NAMALWA (cell line): ENCODE results near the gene ZNF362.

Experiments
- DNase-seq: peaks from one replicate; pipeline ENCODE4 v3.0.0-alpha.2; 2015; ENCODE audit warnings: low spot score

Gene ZNF362

GRCh38 chr1:33268927-33269610 lies 12.8 kb downstream of the ZNF362 start:
- DNase-seq: no peak

GRCh38 chr1:33269621-33270020 lies 13.3 kb downstream of the ZNF362 start:
- no peak for DNase-seq

DNA sequence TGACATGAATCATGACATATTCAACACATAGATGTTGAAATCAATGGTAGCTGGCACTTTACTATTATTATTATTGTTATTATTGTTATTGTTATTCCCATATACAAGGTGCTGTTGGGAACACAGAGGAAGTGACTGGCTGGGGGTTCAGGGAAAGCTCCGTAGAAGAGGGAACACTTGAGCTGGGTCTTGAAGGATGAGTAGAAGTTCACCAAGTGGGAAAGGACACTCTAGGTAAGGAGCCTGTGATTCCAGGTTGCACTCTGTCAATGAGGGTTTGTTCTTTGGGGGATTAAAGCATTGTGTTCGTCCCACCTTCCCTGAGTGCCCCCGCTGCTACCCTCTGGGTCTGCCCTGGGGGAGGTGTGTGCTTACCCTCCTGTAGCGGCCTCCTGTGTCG lies 14.1 kb downstream of the ZNF362 start:
- no peak for DNase-seq

DNA sequence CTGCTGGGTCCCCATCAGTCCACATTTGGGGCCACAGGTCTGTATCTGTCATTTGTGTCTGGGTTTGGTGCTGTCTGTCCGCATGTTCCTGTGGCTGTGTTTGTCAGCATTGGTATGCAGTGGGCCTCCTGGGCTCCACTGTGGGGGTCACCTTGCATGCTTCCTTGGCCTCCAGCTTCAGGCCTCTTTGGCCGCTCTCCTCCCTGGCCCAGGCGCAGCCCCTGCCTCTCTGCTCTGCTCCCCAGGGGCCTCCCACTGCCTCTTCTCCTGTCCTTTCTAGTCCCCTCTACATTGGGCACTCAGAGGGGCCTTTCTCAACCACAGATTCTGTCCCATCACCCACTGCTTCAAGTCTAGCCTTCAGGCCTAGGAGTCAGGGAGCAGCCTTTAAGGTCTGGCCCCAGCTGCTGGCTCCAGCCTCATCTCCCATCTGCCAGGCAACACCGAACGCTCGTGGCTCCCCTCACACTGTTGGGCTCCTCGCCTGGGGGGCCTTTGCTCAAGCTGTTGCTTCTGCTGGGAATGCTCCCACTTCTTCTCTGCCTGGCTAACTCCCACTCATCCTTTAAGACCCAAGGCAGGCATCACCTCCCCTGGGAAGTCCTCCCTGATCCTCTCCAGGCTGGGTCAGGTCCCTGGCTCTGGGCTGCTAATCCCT lies 14.6 kb downstream of the ZNF362 start:
- DNase-seq: no peak

DNA sequence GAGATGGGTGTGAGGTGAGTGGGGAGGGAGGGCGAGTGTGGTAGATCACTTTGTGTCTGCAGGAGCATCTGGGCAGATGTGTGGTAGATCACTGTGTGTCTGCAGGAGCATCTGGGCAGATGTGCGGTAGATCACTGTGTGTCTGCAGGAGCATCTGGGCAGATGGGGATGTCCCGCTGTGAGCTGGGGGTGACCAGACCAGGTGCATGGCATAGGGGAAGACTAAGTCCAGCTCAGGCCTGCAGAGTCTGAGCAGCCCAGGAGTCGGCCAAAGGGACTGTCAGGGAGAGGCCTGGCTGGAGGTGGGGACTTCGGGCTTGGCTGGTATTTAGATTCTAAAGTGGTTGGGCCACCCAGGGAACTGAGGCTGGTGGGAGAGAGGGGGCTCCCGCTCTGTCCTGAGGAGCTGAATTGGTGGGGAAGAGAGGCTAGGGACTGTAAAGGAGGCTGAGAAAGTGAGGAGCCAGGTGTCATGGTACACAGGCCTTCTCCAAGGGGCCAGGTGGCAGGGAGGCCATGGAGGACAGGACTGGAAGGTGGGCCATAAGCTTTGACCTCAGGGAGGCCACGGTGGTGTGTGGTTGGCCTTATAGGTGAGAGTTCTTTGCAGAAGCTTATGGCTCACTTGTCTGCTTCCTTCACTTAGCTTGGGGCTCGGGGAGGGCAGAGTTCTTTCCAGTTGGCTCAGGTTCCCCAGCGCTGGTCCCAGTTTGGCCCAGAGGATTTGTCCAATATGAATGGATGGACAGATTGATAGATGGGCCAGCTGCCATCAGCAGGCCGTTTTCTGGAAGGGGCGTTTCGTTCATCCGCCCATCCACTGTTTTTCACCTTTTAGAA lies 15.6 kb downstream of the ZNF362 start:
- no peak for DNase-seq

DNA sequence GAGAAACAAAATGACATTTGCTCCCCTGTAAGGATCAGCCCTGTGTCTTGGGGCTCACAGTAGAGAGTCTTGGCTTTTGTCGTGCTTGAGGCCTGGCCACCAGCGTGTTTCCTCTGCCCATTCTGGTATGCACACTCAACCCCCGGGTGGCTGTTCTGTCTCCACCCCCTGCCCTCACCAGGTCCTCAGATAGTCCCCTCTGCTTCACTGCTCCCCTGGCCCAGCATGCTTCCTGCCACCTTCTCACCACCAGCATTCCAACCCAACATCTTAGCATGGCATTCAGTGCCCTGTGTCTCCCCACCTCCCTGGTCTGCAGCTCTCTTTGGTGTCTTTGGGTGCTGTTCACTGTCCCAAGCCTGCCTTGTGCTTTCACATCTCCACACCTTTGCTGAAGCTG lies 16.2 kb downstream of the ZNF362 start:
- DNase-seq: no peak

- DNase-seq: no peak
Measured at GRCh38 chr1:33272930-33273329, 16.6 kb downstream of the ZNF362 start.

DNA sequence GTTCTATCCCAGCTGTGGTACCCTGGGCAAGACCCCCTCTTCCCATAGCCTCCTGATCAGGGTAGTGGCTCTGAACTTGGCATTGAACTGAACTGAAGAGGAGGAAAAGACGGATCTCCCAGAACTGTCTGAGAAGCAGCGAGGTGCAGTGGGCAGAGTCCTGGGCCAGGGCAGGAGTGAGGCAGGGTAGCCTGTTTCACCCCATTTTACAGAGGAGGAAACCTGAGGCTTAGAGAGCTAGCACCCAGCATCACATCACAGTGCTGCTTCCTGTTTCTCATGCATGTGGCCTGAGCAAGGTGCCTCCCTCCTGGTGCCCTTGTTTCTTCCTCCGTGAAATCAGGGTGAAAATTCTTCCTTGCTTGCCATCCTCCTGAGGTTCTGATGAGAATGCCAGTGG lies 17.1 kb downstream of the ZNF362 start:
- no peak for DNase-seq

DNA sequence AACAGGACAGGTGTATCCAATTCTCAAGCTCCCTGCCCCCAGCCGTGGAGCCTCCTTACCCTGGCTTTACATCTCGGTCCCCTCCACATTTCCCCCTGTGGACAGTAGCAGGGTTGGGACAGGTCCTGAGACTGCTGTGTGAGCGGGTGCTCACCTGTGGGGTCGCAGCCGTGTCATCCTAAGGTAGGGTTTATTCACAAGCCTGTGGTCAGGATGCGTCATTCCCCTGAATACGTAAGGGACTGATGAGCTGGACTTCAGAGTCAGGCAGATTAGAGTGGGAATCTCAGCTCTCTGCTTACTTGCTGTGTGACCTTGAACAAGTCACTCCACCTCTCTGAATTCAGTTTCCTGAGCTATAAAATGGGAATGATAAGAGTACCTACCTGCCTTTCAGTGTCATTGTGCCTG lies 17.7 kb downstream of the ZNF362 start:
- no peak for DNase-seq

DNA sequence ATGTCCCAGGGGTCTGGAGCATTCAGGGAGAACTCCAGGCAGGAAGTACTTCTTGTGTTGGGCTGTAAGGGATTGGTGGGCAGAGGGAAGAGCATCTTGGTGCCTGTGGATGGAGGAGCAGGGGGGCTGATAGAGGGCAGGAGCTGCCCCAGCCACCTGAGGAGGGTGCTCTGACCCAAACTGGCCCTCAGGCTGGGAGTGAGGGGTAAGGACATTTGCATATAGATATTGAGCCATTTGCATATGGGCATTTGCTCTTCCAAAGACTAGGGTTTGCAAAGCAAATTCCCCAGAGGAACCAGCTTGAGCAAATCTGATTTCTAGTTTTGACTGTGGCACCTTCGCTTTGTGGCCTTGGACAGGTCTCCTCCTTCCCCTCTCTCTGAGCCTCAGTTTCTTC lies 18.2 kb downstream of the ZNF362 start:
- DNase-seq: no peak

GRCh38 chr1:33275195-33275594 lies 18.9 kb downstream of the ZNF362 start:
- DNase-seq: no peak

- no peak for DNase-seq
Measured at GRCh38 chr1:33275706-33276572, 19.6 kb downstream of the ZNF362 start.

- no peak for DNase-seq
Measured at GRCh38 chr1:33276573-33277298, 20.4 kb downstream of the ZNF362 start.

GRCh38 chr1:33277488-33278084 lies 21.3 kb downstream of the ZNF362 start:
- no peak for DNase-seq

DNA sequence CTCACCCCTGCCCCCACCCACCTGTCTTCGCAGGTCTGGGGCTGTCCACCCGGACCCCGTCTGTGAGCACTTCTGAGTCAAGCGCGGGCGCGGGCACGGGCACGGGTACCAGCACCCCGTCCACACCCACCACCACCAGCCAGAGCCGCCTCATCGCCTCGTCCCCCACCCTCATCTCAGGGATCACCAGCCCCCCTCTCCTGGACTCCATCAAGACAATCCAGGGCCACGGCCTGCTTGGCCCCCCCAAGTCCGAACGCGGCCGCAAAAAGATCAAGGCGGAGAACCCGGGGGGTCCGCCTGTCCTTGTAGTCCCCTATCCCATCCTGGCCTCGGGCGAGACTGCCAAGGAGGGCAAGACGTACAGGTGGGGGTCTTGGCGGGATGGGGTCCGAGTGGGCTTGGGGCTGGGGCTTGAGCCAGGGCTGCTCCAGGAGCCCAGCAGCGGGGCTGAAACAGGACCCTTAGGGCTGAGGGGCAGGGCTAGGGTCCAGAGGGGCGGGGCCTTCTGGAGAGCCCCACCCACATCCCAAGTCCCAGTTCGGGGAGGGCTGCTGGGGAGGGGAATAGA lies 23.9 kb downstream of the ZNF362 start:
- no peak for DNase-seq

- no peak for DNase-seq
Measured at GRCh38 chr1:33281554-33282303, 25.4 kb downstream of the ZNF362 start.

- DNase-seq: no peak
Measured at GRCh38 chr1:33282791-33283190, 26.5 kb downstream of the ZNF362 start.

DNA sequence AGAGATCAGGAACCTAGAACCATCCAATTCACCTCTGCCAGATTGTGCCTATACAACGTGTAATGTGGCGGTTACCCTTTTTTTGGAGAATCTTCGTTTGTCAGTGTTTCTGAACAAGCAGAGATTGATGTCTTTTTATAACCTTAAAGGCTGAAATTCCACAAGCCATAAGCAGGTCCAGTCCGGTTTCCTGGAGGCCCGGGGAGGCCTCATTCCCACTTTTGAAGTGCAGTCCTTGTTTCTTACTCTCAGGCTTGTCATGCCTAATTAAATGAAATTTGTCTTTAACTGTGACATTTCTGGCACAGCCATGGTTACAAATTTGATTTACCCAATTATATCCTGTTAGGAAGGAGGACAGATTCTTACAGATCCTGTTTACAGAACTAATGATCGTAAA lies 27.8 kb downstream of the ZNF362 start:
- no peak for DNase-seq

- no peak for DNase-seq
Measured at GRCh38 chr1:33286451-33287185, 30.3 kb downstream of the ZNF362 start.
